ENCODE data around the gene ANXA6.

The ANXA6 gene

DNA sequence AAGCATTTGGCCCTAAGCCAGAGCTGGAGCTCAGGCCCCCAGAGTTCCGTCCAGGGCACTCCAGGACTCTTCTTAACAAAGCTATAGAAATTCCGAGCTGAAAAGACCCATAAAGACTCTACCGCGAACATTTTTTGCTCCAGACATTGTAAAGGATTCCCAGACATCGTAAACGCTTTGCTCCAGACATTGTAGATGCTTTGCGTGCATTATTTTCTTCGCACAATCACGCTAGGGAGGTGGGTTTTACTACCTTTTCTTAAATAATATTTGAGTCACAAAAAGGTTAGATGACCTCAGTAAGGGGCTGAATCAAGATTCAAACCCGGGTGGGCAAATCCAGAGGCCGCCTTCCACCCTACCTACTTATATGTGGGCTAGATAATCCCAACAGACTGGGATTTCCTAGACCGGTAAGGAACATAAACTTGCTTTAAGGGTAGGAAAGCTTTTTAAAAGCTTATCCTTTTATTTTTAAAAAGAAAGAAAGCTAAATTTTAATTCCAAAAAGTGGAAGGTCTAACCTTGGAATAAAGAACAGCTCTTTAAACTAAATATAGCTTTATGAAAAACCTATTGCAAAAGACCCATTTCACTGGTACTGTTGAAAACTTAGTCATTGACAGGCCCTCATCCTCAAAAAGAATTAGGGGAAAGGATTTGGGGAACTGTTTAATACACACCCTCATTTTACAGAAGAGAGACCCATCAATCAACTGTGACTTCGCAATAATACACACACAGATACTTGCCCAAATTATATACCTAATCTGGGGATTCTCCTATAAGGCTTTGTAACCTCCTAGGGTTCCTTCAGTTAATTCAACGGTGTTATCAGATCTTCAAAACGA, 75.9 kb downstream of the ANXA6 start:
- DNase-seq (ENCODE audit: low read depth, low spot score): no peak

DNA sequence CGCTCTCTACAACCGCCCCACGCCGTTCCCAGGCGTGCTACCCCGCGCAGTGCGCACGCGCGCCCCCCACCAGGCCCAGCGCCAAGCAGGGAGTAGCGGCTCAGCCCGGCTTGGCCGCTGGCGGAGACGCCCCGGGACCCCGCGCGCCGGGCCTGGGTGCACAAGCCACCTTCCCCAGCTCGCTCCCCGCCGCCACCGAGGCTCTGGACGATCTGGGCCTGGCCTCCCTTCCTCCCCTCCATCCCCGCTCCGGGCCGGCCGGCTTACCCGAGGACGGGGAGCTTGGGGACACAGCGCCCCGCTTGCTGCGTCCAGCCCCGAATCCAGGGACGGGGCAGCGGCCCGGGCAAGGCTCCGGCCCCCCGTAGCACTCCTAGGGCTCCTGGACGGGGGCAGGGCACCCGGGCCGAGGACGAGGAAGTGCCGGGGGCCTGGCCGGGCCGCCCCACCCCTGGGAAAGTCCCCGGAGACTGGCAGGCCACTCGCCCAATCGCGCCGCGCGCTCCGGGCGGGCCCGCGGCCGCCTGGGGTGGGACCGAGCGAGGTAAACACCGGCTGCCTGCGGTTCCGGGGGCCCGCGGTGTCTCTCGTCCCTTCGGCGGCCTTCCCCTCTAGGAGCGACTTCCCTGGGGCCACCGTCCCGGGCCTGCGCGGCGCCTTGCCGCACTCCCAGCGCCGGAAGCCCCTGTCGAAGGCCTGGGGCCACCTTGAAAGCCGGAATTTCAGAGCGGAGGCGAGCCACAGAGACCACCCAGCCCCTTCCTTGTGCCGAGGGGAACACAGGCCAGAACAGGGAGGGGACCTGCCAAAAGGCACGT, 76.8 kb downstream of the ANXA6 start, which contains the start of gene TNIP1:
Gene TNIP1 (minus strand): TSS at position 422 of the 818 bp plus-strand sequence. CDS start 15,939 bp downstream, outside the sequence.
- no peak for DNase-seq (ENCODE audit: low read depth, low spot score)

DNA sequence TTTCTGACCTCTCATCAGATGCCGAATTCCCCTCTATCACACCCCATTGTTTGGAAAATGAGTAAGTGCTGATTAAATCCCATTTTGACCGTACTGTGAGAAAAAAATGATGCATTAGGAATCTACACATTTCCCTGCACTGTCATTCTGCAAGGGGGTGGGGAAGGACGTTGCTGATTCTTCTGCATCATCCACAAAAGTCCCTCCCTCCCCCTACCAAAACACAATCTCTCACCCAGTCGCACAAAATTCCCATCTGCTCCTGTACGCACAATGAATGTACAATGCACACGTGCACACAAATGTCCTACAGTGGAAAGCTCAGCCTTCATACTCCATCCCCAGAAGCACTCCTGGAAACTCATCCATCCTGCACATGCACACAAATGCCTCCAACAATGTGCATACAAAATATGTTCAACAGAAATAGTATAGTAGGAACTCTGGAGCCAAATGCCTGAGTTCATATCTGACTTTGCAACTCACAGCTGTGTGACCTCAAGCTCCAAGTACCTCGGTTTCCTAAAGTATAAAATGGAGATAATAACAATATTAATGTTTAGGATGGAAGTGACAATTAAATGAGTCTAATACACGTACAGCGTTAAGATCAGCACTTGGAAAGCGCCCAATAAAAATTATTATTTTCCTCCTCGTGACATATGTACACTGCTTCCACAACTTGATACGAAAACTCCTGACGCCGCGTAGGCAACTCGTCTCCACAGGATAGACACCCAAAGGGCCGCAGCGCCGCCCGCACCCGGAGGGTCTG, 77.6 kb downstream of the ANXA6 start:
- DNase-seq (ENCODE audit: low read depth, low spot score): no peak

DNA sequence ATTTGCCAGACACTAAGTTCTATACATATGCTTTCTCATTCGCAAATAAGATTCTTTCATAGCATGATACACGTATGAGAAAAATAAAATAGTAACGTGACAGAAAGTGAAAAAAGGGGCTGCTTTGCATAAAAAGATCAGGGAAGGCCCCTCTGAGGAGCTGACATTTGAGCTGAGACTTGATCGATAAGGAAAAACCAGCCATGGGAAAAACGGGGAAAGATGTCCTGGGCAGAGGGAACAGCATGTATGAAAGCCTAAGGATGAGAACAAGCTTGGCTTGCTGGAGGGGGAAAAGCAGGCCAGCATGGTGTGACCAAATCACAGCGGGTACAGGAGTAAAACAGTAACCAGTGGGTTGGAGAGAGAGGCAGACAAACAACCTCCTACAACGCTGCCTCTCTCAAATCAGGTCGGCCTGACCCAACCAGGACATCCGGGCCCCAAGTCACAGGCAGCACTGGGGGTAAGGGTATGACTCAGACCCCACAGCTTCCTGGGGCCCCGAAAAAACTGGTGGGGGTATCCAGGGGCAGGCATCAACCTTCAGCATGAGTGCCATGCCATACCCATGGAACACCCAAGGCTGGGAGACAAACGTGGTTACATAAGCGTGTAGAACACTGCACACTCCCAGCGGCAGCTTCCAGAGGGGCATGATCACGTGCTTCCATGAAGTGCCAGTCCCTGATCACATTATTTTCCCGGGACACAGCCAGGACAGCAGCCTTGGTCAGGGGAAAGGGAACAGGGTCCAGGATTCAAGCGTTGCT, 78.9 kb downstream of the ANXA6 start:
- DNase-seq (ENCODE audit: low read depth, low spot score): no peak

DNA sequence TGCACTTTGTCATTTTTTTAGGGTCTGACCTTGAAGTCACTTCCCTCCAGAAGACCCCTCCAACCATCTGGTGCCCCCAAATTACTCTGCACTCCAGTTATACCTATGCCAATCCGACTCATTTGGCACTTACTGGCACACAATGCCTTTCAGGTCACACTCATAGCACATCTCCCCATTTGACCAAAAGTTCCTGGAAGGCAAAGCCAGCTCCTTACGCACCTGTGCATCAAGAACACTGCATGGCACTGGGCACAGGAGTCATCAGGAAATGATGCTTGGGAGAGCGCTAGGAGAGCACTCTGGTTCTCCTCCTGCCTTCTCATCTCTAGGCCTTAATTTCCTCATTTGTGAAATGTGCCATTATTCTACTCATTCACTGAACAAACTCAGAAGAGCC, 79.6 kb downstream of the ANXA6 start:
- DNase-seq (ENCODE audit: low read depth, low spot score): no peak

DNA sequence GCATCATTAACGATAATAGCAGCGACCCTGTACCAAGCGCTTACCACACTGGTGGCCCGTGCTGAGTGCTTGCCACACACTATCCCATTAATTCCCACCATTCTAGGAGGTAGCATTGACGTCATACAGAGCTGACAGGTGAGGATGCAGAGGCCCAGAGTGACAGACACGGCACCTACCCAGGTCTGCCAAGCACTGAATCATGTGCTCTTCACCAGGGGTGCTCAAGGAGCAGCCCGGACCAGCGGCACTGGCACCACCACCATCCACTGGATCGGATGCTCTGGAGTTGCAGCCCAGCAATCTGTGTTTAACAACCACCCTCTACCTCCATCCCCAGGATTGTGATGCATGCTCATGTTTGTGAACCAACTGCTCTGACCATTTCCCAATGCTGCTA, 80.2 kb downstream of the ANXA6 start:
- no peak for DNase-seq (ENCODE audit: low read depth, low spot score)

DNA sequence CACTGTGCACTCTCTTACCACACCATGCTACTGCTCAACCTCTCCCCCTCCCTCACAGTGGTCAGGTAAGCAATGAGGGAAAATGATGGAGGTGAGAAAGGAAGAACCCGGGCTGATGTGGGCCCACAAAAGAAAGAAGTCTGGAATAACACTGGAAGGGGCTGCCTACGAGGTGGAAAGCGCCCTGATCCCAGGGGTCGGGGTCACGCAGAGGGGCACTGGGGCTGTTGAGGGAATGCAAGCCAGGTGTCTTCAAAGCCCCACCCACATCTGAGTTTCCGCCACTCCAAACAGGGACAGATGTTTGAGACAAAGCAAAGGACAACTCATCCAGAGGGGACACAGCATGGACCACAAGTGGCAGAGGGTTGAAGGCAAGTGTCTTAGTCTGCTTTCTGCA, 81.0 kb downstream of the ANXA6 start:
- DNase-seq (ENCODE audit: low read depth, low spot score): no peak

DNA sequence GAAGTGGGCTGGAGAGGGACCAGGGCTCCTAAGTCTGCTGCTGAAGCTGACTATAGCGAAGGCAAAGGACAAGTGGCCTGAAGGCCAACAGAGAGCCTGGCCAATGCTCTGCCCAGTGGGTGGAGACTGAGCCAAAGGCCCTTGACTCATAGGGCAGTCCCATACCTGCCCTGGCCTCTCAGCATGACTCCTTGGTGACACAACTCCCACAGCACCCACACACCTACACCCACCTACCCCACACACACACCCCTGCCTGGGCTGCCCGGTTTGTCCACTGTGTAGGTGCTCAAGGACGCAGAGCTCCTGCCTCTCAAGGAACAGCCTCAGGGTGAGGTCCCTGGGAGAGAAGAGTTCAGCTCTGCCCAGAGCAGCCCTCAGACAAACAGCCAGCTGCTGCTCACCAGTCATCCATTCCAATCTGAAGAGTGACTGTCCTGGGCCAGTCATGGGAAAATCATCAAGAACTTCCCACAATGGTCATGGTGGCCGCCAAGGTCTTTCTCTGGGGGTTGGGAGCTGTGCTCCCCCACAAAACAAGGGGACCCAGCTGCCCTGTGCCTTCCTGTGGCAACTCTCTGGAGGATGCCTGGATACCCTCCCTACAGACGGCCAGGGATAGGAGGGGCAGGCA, 81.8 kb downstream of the ANXA6 start:
- no peak for DNase-seq (ENCODE audit: low read depth, low spot score)

DNA sequence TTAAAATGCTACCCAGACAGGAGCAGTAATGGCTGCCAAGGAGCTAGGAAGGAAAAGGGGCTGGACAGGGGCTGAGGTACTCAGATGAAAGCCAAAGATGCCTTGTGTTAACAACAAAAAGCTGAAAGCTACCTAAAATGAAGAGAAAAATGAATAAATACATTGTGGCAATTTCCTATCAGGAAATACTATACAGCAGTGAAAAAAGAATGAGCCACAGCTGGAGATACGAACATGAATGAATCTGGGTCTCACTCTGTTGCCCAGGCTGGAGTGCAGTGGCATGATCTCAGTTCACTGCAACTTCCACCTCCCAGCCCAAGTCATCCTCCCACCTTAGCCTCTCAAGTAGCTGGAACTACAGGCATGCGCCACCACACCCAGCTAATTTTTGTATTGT, 83.0 kb downstream of the ANXA6 start:
- DNase-seq (ENCODE audit: low read depth, low spot score): no peak

DNA sequence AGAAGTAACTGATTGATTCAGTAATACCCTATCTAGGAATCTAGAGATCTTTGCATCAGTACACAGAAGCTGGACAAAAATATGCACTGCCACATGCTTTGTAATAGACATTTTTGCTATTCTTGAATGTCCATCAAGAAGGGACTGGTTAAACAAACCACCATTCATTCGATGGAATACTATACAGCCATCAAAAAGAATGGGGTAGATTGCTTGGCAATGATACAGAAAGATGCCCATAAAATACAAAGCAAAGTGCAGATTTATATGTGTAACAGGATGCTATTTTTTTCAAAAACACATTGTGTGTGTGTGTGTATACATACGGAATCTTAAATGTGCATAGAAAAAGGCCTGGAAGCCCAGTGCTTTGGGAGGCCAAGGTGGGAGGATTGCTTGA, 84.3 kb downstream of the ANXA6 start:
- no peak for DNase-seq (ENCODE audit: low read depth, low spot score)

DNA sequence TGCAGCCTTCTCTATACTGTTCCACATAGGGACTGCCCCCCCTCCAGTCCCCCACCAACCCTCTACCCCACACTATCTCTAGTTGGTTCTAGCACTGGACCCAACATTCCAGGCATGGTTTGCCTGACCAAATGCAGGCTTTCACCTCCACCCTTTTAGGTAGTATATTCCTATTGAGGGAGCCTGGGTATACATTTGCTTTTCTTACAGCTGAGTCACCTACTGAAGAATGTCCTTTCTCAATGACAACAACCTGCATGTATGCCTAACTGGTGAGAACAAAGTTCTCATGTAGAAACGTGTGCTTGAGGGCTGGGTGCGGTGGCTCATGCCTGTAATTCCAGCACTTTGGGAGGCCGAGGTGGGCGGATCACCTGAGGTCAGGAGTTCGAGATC, 85.0 kb downstream of the ANXA6 start:
- DNase-seq (ENCODE audit: low read depth, low spot score): no peak

DNA sequence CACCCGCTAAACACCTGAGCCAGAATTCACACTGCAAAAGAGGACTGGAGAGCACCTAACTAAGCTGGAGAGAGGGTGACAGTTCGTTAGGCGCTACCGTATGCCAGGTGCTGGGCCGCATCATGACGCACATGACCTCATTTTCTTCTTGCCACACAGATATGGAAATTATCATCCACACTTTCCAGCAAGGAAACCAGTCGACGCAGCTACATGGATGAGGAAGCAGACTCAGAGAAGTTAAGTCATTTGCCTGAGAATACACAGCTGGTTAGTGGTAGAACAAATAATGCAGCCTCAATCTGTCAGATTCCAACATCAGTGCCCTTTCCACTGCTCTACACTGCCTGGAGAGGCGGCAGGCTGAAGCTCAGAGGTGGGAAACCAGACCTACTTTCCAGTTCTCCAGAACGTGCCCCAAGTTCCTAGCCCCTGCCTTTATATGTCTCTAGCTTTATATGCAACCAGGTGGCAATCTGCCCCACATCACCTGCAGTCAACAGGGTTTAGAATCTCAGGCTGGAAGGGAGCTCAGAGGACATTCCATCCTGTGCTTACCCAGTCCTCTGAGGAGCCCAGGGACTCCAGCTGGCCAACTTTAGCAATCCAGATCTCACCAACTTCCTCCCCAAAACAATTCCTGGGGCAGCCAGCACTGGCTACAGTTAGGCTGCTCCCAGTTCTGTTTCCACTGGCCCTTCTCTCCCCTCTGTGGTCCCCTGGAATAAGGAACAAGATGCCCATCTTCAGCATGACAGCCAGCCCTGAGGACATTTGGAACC, 85.5 kb downstream of the ANXA6 start:
- no peak for DNase-seq (ENCODE audit: low read depth, low spot score)

DNA sequence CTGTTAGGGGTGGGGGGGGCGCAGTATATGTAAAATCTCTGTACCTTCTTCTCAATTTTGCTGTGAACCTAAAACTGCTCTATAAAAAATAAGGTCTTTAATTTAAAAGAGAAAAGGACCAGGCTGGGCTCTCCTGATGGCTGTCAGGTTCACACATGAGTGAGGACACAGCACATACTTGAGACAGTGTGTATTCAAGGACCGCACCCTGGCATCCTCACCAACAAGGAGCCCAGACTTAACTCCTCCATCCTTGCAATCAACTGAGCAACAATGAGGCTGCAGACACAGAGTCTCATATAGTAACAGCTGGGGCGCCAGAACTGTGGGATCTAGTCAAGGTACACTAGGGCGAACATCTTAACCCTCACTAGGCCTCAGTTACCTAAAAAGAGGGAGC, 86.6 kb downstream of the ANXA6 start:
- no peak for DNase-seq (ENCODE audit: low read depth, low spot score)

DNA sequence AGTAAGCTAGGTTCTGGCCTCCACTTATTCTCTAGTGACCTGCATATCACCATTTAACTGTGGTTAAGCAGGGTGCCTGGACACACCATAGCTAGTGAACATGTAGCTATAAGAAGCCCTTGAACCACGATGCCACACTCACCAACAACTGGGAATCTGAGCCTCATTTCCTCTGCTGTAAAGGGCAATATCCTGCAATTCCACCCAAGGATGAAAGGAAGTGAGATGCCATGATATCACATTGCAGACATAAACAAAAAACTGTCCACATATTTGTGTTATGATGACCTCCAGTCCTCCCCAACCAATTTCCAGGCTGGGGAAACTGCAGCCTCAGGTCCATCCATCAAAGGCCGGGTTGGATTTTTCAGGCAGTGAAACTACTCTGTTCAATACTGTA, 87.1 kb downstream of the ANXA6 start:
- DNase-seq (ENCODE audit: low read depth, low spot score): no peak

DNA sequence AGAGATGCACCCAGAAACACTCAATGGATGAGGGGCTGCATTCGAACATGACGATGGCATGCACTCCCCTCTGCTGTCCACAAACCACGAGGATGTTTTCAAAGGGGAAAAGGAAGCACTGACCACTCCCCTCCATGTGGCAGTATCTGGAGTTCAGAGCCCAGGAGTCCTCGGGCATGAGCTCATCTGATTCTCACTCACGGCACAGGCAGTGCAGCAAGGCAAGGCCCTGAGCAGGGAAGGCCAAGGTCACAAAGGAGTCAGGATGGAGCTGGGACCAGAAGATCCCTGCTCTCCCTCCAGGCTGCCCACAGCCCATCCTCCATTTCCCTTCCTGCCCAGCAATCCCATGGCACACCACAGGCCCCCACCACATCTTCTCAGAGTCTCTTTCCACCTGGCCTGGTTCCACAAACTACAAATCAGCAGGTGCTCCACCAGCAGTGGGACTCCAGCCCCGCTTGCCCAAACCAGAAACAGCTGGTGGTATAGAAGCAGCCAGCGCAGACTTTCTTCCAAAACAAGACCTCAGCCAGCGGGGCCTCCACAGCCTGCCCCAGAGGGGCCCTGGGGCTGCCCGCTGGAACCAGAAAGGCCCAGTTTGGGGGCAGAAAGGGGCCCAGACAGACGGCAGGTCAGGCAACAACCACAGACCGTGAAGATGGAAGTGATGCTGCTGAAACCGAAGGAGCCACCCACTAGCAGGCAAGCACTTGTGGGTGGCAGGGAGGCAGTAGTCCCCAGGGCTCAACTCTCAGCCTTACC, 89.0 kb downstream of the ANXA6 start:
- DNase-seq (ENCODE audit: low read depth, low spot score): no peak

DNA sequence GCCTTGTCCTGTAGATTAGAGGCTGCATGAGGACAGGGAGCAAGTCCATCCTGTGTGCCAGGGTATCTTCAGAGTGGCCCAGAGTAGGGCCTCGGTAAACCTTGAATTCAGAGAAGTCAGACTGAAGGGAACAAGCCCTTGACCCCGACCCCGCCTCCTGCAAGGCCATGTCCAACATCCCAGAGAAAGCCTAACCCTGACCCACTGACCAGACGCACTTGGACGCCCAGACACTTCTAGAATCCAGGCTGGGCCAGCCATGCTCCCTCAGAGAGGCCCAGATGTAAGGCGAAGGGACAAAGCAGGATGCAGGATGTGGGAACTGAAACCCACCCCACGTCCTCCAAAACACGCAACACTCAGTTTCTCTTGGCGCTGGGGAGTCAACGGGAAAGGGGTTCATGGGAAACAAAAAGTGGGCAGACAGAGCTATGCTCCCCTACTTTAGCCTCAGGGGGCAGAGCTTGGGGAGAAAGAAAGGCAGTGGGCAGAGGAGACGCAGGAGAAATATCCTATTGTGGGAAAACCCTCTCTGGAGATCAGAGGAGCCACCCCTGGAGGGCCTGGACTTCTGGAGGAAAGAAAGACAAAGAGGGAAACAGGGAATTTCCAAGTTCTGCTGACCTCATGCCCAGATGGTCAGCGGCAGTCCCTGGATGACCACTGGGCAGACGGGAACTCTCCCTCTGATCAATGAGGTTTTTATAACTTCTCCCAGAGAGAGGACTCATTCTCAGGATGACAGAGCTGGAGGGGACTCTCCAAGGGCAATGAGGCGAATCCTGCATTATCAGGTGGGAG, 89.7 kb downstream of the ANXA6 start:
- no peak for DNase-seq (ENCODE audit: low read depth, low spot score)

DNA sequence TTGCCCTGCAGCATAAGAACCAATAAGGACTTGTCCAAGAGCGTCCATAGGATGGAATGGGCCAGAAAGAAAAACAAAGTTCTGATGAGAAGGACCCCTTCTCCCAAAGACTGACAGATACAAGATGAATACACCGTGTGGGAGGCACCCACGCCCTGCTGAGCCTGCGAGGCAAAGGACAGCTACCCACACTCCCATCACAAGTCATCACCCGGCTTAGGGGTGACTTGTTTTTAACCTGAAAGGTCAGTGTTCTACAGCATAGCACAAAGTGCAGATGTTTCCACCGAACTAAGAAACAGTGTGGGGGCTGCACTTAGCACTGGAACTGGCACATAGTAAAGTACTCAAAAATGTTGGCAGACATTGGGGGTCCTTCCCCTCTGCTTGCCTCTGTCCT, 90.7 kb downstream of the ANXA6 start:
- no peak for DNase-seq (ENCODE audit: low read depth, low spot score)

DNA sequence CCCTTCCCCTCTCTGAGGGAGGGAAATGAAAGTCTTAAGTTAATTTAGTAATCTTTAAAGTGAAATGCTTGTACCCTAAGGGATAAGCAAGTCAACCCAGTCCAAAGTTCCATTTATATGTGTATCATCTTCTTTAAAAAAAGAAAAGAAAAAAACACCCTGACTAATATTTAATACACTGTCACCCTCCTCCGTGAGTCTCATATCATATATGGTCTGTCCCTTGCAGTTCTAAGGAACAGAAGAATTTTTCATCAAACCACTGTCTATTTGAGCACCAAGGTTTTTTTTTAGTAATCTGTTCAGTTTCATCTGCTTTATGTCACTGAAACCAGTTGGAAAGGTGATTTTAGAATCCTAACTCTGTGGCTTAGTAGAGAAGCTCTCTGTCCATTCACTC, 92.0 kb downstream of the ANXA6 start:
- DNase-seq (ENCODE audit: low read depth, low spot score): no peak

Measured in iPS DF 19.7 (cell line).